ENCODE measurements around the gene KHDC3L.

Gene KHDC3L, protein sequence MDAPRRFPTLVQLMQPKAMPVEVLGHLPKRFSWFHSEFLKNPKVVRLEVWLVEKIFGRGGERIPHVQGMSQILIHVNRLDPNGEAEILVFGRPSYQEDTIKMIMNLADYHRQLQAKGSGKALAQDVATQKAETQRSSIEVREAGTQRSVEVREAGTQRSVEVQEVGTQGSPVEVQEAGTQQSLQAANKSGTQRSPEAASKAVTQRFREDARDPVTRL

DNA sequence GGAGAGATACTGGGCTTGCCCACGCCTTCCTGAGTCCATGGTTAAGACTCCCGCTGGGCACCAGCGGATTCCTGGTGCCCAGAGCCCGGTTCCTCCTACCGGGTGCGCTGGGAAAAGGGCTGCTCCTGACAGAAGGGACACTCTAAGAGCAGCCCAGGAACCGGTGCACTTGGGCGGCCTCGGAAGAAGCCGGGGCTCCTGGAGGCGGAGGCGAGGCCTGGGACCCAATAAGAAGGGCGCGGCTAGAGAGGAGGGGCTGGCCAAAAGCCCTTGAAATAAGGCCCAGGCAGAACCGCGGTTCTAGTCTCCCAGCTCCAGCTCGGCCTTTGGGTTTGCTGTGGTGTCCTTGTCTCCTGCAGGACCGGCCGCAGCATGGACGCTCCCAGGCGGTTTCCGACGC, at the start of gene KHDC3L:
Gene KHDC3L, plus strand, starts transcription at position 301 of the 400 bp plus-strand sequence. Its CDS starts 72 bp downstream, at position 373.
- DNase-seq (ENCODE audit: low read depth in 2 of 2), result no peak

DNA sequence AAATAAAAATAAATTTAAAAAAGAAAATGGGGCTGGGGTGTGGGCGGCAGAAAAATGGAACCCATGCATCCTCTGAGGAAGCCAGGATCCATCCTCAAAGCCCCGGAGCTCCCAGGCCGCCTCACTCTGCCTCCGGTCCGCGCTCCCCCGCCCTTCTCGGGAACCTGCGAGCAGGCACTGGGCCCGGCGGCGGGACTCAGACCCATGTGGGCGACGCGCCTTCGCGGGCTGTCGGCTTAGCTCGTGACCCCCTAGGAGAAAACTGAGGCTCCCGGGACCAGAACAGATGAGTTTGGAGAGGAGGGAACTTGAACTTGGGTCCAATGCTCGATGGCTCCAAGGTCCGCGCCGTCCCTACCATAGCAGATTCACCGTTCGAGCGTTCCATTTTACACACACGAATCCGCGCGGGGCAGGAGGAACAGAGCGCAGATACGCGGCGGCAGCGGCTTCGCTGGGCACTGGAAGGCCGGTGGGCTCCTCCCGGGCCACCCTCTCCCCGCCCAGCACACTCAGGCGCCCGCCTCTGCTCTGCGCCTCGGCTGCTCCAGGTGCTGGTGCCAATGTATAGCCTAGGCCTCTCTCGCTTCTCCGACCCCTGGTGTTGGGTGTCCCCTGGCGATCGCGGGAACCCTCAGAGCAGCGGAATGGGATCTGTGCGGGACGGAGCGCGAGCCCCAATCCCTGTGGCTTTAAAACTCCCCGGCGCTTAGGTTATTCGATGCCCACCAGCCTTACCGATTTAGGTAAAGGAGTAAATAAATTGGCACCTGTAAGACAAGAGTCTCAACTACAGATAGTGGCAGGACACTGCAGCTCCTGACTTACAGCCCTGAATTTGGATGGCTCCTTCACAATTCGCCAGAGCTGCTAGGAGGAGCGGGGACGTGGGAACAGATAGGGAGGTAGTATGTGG, 47.6 kb upstream of the KHDC3L start:
- DNase-seq (ENCODE audit: low read depth in 2 of 2), result no peak

DNA sequence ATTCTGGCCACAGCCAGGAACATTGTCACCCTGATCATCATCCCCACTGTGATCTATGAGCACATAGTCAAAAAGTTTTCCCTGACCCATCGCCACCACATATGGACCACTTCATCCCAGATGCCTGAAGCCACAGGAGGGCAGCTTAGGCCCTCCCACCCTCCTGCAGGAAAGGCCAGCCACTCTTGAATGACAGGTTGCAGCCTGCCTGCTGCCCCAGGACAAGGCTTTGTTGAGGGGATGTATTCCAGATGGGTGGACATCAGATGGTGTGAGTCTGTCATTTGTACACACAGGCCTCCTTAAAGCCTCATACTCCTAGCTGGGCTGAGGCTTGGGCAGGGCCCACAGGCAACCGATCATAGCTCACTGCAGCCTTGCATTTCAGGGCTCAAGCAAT, 39.1 kb upstream of the KHDC3L start:
- no peak for DNase-seq (ENCODE audit: low read depth in 2 of 2)

DNA sequence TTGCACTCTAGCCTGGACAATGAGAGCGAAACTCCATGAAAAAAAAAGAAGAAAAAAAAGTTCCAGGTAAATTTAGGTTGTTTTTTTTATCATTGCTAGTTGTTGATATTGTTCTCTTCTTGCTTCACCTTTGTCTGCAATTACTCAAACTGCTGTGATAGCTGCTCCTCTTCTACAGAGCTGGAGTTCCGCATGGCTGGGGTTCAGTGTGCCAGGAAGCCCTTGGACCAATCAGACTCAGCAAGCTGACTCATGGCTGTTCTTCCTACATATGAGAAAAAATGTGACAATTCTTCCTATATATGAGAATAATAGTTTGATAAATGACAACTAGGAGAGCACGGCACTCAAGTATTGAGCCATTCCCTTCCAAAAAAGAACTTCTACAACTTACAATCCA, 36.8 kb upstream of the KHDC3L start:
- no peak for DNase-seq (ENCODE audit: low read depth in 2 of 2)

DNA sequence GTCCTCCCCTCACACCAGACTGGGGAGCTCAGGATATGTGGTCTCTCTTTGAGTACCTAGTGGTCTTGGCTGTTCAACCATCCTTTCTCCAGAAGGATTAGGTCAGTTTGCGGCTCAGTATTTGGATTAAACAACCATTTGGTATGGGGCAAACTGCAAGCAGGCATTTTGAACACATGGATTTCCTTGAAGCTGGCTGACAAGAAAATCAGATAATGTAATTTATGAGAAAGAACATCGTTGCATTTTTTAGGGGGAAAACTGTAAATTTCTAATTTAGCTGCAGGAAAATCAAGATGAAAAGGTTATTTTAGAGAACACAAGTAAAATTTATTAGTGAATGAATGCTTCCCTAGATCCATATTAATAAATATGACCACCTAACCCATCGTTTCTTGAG, 33.7 kb upstream of the KHDC3L start:
- no peak for DNase-seq (ENCODE audit: low read depth in 2 of 2)

DNA sequence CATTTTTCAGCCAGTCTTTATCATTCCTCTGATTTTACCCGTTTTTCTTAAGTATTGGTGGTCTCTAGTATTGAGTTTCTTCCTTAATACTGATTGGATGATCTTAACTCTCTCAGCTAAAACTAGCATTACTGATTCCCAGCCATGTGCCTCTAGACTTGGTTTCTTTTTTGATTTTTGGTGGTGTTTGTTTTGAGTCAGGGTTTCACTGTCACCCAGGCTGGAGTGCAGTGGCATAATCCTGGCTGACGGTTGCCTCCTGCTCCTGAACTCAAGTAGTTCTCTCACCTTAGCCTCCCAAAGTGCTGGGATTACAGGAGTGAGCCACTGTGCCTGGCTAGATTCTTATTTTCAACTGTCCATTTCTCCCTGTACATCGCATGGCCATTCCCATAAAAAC, 33.3 kb upstream of the KHDC3L start:
- no peak for DNase-seq (ENCODE audit: low read depth in 2 of 2)

DNA sequence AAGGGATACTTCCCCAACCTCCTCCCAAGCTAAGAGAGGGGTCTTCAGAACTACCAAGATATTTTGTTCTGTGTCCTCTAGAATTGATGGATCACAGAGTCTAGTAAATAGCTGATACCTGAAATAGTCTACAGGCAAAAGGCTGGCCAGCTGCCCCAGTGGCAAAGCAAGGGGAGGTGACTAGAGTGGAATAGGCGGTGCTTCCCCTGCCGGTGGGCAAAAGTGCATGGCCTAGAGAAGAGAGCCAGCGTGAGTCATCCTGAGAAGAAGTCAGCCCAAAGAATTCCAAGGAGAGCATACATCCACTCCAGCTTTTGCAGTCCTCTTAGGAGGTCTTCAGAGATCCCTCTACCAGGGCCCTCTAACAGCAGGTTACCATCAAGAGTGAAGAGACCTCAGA, 23.1 kb upstream of the KHDC3L start:
- DNase-seq (ENCODE audit: low read depth in 2 of 2), result no peak

DNA sequence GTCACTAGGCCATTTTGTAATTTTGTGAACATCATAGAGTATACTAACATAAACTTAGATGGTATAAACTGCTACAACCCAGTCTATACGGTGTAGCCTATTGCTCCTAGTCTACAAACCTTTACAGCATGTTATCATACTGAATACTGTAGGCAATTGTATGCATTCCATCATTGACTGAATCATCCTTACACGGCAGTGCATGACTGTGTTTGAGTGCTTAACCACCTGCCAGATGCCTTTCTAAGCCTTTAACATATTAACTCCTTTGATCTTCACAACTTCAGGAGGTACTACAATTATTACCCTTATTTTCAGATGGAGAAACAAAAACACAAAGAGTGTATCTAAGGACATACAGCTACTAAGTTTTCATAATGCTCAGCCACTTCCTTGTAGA, 22.4 kb upstream of the KHDC3L start:
- DNase-seq (ENCODE audit: low read depth in 2 of 2), result no peak

DNA sequence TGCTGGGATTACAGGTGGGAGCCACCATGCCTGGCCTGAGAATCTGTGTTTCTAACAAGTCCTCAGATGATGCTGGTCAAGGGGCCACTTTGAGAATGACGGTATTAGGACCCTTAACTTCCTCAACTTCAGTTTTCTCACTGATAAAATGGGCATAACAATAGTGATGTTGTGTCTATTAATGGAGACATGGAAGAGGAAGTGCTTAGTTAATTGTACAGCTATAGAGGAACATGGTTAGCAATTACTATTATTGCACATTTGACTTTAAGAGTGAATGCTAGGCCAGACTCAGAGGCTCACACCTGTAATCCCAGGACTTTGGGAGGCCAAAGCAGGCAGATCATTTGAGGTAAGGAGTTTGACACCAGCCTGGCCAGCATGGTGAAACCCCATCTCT, 21.1 kb upstream of the KHDC3L start:
- DNase-seq (ENCODE audit: low read depth in 2 of 2), result no peak

DNA sequence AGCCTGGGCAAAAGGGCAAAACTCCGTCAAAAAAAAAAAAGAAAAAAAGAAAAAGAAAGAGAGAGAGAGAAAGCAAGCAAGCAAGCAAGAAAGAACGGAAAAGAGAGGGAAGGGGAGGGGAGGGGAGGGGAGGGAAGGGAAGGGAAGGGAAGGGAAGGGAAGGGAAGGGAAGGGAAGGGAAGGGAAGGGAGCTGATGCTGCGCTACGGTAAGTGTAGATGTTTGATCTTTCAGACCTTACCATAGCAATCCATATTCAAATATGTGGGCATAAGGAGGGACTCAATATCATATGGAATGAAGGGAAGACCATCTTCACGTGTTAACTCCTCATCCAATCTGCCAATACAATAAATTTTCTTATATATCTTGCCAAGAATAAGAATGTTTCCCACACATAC, 20.3 kb upstream of the KHDC3L start:
- no peak for DNase-seq (ENCODE audit: low read depth in 2 of 2)

DNA sequence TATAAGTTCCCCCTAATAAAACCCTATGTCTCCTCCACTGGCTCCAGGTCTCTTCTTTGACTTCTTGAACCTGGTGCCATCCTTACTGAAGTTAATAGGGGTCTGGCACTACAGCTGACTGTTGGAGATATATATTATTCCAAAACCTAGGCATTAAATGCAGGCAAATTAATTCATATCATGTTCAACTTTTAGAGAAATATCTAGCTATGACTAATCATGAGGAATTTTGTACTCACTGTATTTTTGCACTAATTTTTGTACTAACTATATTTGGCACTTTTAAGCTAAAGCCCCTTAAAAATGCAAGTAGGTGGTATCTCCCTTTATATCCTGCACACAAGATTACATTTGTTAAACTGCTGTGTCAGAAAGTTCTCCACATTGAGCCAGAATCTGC, 19.3 kb upstream of the KHDC3L start:
- DNase-seq (ENCODE audit: low read depth in 2 of 2), result no peak

DNA sequence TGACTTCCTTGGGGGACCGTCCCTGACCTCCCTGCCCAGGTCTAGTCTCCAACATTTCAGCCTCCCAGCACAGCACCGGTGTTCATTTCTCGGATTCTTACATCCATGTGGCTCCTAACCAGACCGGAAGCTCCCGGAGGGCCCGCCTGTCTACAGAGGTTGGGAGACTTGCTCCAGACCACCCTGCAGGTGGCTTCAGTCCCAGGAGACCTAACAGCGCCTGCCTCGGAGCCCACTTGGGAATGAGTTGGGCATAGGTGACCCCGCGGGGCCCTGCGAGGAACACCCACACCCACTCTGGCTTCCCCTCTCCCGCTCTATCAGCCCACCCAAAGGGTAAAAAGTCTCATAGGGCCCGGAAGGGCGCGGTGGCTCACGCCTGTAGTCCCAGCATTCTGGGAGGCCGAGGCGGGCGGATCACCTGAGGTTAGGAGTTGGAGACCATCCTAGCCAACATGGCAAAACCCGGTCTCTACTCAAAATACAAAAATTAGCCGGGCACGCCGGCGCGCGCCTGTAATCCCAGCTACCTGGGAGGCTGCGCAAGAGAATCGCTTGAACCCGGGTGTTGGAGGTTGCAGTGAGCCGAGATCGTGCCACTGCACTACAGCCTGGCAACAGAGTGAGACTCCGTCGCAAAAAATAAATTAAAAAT, 13.8 kb upstream of the KHDC3L start:
- no peak for DNase-seq (ENCODE audit: low read depth in 2 of 2)

DNA sequence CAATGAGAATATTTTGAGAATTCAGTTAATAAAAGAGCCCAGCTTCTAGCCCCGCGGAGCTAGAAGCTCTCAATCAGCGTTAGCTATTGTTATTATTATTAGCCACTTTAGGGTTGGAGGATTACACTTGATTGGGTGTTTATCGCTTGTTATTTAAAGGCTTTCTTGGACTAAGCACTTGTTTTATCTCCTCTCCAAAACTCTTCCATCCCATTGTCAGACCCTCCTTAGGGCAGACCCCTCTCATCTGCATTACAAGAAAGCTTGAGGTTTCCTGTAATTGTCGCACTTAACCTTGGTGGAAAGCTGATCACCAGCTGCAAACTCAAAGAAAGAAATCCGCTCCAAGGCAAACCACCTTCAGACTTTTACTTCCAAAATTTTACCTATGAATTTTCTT, 13.1 kb upstream of the KHDC3L start:
- no peak for DNase-seq (ENCODE audit: low read depth in 2 of 2)

DNA sequence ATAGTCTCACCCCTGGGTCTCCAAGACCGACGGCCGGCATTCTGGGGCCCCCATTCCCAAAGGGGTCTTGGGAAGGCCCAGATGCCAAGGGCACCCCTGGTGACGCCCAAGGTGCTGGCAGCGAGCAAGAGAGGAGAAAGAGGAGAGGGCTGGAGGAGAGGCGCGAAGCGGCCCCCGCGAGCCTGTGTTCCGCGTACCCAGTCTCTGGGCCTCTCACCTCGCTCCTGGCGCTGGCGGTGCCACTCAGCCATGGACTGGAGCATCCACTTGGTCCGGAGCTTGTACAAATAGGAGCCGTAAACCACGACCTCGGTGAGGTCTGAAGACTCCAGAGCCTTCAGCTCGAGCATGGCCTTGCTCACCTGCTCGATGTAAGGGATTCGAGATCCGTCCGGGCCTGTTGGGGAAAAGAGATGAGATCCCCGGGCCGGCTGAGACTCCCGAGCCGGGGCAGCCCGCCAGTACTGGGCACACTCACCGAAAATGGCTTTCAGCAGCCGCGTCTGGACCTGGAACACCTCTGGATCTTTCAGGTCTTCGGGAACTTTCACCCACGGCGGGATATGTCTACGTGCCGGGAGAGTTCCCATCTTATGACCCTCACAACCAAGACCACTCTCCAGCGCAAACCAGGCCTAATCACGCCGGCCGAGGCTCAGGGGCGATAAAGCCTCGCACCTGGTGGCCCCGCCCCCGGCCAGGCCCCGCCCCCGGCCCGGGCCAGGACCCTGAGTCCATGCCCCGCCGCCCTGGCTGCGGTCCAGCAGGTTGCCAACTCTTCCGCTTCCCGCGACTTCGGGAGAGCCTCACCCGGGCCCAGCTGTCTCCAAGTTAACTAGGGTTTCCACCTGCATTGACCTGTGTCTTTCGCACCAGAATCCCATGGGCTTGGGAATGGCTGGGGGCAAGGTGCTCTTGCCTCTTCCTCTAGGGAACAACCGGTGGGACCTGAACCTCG, 8.5 kb upstream of the KHDC3L start, which contains the start of gene DPPA5:
Gene DPPA5, minus strand, starts transcription at position 641 of the 958 bp plus-strand sequence. Its CDS starts 51 bp downstream, at position 590.
- DNase-seq (ENCODE audit: low read depth in 2 of 2), result no peak

DNA sequence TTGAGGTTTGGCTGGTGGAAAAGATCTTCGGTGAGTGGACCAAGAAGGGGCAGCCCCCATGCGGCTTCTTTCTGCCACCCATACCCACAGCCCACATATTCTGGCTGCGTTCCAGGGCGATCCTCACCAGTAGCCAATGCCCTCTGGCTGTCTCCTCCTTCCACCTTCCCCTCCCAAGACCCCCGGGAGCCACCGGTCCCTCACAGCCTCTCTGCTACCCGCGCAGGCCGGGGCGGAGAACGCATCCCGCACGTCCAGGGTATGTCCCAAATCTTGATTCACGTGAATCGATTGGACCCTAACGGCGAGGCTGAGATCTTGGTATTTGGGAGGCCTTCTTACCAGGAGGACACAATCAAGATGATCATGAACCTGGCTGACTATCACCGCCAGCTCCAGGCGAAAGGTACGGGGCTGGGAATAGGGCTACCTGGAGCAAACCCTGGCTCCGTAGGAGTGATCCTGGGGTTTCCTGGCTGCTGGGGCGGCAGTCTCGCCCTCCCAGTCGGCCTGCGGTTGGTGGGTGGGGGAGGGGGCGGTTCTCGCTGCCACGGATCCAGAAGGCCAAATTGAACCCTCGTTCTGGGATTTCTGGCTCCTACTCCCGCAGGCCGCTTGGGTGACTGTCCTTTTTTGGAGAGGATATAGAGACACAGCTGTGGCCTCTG, 545 bp downstream of the KHDC3L start:
- no peak for DNase-seq (ENCODE audit: low read depth in 2 of 2)

DNA sequence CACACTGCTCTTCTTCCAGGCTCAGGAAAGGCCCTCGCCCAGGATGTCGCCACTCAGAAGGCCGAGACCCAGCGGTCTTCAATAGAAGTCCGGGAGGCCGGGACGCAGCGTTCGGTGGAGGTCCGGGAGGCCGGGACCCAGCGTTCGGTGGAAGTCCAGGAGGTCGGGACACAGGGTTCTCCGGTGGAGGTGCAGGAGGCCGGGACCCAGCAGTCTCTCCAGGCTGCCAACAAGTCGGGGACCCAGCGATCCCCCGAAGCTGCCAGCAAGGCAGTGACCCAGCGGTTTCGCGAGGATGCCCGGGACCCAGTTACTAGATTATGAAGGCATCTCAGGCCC, 1.0 kb downstream of the KHDC3L start:
- no peak for DNase-seq (ENCODE audit: low read depth in 2 of 2)

DNA sequence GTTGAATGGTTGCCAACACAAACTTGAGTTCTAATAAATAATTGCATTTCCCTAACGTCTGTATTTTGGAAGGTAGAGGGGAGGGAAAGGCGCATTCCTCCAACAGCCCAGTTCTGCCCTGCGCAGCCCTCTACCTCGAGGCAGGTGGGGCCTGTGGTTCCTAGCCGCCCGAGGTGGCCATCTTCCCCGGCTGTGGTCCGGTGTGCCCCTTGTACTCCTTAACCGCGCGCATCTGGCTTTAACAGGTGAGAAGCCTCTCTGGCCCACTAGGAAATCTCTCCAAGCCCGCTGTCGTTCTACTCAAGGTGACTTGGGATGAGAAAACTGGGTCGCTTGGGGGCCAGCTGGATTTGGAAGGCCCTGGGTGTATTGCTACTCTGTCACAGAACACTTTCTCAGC, 1.7 kb downstream of the KHDC3L start:
- no peak for DNase-seq (ENCODE audit: low read depth in 2 of 2)

DNA sequence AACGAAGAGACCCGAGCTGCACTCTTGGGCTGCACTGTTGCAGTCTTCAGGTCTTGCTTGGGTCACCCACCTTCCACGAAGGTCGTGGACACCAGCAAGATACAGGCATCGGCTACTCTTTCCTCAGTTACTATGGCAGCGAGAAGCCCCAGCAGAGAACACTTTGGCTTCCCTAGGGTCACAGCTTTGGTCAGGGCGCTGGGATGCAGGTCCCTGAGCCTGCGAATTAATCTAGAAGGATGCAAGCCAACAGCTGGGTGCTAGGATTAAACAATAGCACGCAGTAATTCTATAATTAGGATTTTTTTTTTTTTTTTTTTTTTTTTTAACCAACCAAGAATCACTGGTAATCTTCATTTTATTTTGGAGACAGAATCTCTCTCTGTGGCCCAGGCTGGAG, 2.1 kb downstream of the KHDC3L start:
- DNase-seq (ENCODE audit: low read depth in 2 of 2), result no peak

DNA sequence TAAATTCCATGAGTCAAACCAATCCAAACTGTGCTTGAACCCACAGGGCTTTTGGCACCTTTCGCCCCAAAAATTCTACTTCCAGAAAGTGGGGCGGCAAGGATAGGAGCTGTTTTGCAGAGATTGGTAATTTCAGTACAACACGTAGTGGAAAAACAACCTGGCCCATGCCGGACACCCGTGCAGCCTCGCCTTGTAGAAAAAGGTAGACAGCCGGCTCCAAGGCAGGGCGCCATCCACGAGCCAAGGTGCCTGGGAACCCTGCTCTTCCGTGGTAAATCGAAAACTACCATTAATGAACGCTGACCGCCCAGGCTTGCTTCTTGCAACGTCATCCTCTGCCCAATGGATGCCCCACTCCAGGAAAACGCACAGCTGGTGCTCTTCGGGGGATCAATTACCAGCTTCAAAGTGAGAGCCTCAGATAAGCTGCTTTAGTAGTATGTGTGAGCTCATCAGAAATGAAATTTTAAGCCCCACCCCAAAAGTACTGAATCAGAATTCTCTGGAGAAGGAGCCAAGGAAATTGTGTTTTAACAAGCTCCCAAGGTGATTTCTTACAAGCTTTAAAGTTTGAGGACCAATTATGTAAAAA, 5.4 kb downstream of the KHDC3L start:
- DNase-seq (ENCODE audit: low read depth in 2 of 2), result no peak

DNA sequence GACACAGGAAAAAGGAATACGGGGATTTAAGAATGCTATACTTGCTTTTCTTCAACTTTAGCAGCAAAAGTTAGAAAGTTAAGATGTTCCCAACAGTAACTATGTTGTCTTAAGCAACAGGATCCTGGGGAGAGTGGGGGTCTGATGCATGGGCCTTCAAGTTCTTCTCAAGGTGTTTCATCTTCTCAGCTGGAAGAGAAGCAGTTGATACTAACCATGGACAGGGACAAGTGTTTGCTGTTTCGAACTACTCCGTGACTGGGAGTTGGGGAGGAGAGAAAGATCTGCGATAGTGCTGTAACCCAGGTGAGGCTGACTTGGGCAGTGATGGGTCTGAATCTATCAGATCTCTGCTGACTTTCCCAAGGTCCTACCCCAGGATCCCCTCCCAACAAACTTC, 6.2 kb downstream of the KHDC3L start:
- DNase-seq (ENCODE audit: low read depth in 2 of 2), result no peak

DNA sequence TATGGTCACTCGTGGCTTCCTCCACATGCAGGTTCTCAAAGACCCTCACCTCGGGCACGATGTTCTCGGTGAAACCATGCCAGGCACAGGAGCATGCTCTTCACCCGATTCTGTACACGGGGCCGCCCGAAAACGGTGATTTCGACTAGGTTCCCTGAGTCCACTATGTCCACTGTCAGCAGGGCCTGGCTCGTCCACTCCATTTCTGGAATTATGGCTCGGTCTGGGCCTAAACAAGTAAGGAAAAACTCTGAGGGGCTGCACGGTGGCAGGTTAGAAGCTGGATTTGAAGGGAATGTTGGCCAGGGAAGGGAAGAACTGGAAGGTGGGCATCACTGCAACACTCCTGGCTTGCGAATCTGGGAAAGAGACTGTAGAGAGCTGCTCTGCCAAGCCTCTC, 6.7 kb downstream of the KHDC3L start:
- no peak for DNase-seq (ENCODE audit: low read depth in 2 of 2)

Data from stimulated activated CD8-positive, alpha-beta memory T cell treated with anti-CD3 and anti-CD28 coated beads, Interleukin-15, amount 100 ng/mL, for 48 hours (primary cell).